HG03432 (cell line): Measurements from ENCODE around the gene HEBP1.

ENCODE experiments used
- ATAC-seq: cut with Tn5 transposase; IDR thresholded peaks from one replicate; pipeline ENCODE4 v1.9.1; 2021; ENCODE audit warnings: mild to moderate bottlenecking, moderate library complexity; ENCODE audit not compliant: unreplicated experiment

The HEBP1 gene

DNA sequence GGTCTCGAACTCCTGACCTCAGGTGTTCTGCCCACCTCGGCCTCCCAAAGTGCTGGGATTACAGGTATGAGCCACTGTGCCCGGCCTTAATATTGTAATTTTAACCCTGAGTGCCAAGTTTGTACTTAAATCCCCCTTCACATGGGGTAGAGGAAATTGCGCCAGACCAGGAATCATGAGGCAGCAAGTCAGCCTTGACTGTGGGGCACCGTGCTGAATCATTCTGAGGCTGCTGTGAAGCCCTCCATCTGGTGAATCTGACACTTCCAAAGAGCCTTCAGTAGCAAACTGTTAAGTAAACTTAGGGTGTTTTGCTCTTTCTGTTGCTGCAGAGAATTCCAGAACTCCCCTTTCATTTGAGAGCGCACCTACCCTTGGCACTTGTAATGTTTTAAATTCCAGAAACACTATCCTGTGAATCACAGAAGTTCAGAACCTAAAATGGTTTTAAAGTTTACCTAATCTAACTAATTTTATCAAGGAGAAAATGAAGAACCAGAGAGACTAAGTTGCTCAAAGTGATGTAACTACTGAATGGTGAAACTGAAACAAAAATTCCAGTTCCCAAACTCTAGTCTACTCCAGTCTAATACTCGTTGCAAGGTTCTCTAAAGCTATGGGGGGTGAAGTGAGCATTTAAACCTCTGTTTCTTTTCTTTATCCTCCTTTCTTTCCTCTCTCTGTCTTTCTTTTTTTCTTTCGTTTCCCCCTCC lies 7.5 kb downstream of the HEBP1 start:
- no peak for ATAC-seq

DNA sequence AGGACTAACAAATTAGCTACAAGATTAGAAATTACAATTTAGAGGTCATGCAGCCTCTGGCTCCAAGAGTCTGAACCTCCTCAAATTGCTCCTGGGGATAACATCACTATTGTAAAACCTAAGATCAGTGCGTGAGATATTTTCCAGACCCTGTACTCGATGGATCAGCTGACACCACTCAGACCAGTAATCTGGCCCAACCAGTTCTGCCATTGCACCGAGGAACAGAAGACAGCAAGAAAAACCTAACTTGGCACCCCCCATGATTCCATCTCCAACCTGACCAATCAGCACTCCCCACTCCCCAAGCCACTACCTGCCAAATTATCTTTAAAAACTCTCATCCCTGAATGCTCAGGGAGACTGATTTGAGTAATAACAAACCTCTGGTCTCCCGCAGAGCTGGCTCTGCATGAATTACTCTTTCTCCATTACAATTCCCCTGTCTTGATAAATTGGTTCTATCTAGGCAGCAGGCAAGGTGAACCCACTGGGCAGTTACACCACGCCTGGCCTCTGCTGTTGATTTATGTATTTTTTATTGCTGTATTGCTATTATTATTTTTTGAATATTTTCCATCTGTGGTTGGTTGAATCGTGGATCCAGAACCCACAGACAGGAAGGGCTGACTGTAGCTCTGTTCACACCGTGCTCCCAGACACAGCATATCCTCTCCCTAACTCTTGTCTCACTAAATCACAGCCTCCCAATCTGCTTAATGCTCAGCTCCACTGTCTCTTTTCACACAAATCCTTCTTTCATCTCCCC lies 9.2 kb downstream of the HEBP1 start:
- ATAC-seq, result no peak

DNA sequence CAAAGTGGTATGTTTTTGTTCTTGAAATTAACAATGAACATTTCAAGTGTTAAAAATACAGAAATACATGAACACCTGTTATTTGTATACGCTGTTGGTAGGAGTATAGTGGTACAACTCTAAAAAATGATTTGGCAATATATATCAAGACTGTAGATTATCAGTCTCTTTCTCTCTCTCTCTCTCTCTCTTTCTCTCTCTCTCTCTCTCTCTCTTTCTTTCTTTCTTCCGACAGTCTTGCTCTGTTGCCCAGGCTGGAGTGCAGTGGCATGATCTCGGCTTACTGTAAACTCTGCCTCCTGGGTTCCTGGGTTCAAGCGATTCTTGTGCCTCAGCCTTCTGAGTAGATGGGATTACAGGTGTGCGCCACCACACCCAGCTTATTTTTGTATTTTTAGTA lies 12.6 kb downstream of the HEBP1 start:
- ATAC-seq, result no peak

DNA sequence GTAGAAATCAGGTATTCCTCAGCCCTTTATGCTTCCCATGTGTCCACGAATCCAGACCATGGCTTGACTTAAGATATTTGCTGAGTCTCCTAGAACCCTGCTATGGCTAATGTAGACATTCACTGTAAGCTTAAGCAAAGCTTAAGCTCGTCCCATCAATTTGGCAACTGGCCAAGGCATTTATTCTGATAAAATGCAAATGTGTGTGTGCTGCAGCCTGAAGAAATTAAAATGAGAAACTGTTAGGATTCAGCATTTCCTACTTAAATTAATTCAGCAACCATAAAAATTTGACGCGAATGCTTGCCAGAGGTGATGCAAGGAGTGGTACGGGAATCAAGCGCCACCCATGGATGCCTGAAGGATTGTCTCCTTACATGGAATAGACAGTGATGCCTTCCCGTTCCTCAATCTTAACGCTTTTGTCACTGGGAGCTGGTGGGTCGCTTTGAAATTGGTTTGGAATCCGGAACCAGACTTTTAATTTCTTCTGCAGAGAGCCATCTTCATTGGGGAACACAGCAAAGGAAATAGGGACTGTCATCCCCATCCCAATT lies 13.2 kb downstream of the HEBP1 start:
- no peak for ATAC-seq

DNA sequence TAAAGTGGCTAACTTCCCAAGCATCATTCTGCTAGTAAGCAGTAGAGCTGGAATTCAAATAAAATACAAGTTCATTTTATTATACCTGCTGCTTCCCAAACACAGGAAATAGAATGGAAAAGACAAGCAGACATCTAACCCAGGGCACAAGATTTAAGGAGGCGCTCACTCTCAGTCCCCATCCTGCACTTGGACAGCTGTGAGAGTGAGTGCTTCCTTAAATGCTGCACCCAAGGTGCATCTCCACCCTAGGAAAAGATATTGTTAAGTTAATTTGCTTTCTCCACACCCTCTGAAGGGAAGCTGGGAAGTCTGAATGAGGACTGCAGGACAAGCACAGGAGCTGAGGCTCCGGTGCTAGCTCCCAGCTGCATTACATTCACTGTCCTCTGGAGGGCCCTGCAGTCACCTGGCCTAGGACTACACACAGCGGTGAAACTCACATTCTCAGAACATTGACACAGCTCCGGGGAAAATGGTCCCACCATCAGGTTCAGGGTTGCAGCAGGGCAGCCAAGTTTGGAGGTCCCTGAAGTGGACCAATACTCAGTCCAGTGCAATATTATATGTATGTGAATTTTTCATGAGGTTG lies 14.2 kb downstream of the HEBP1 start:
- no peak for ATAC-seq

DNA sequence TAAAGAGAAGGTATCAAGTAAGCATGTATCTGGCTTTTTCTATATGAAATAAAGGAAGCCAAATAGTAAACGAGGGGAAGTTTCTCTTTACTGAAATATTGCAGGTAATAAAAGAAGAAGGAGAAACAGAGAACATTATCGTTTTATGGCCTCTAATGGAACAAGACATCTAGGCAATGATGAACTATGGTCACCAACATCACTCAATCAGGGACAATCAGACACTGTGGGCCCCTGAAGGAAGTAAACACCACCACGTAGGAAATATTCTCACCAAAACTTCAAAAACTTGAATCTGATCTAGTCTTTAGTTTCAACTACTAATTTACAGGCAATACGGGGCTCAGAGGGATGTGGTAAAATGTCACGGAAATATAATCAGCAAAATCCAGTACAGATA lies 15.9 kb downstream of the HEBP1 start:
- no peak for ATAC-seq

DNA sequence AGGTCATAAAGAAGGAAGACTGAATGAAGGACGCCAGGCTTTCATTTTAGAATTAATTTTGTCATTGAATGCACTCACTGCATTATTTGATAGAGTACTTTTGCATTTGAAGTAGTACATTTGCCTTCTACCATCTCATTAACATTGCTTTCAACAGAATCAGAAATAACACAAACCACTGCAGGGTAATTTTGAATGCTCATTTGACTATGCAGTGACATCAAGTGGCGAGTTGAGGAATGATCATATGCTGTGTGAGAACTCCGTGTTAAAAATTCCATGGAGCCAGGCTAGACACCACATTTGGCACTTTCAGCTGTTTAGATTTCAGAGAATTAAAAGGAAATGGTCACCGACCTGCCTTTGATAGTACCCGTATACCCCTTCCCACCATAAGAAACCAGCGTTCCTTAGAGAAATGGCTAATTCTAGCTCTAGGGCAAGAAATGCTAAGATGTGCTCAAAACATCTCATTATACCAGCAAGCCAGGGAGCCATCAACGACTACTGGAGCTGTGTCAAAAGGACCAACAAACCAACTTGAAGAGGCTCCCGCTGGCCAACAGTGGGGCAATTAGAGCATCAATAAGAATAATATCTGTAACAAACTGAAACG lies 16.5 kb downstream of the HEBP1 start:
- no peak for ATAC-seq

DNA sequence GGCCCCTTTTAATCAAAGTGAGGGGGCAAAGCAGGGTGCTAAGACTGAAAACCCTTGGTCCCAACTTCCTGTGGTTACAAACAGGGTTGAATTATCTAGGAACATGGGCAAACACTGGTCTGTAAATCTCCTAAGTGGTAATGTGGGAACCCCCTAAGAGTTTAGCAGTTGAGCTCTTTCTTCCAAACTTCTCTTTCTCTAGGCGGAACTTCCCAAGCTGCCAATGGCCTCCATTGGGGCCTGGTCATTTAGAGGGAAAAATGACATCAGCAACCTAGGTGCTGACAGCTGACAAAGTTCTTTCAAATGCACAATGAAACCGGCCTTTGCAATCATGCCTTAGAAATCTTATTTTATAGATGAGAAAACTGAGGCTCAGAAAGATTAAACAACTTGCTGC lies 17.7 kb downstream of the HEBP1 start:
- no peak for ATAC-seq

DNA sequence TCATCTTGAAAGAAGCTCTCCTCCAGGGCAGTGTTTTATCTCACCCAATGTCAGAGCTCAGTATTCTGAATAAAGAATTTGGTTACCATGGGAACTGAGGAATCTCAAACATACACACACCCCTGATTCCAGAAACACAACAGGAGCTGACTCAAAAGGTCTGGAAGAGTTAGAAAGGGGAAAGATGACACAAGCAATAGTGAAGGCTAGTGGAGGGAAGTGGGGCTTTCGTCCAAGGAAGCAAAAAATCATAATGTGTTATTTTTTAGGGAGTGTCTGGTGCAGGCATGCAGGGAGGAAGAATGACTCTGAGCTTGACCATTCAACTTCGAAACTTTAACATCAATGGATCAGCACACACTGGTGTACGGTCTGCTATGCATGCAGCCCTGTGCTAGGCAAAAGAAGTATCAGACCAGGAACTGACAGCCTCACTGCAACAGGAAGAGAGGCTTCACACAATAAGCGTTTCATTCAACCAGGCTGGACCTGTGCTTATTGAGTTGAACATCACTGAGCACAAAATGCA lies 20.3 kb downstream of the HEBP1 start:
- no peak for ATAC-seq

DNA sequence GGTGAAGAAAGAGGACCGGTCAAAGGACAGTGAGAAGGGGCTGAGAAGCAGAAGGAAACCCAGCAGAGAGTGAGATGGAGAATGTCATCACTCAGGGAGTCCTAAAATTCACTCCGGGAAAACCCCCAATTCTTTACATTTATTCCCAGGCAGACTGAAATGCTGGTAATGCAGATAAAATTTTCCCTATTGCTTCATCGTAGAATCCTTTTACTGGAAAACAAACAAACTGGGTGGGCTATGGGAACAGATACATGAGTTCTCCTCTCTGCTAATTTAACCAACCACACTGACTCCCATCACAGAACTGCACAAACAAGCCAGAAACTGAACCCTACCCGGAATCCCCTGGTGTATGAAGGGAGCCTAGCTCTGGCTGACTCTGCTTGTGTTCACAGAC lies 20.9 kb downstream of the HEBP1 start:
- no peak for ATAC-seq

DNA sequence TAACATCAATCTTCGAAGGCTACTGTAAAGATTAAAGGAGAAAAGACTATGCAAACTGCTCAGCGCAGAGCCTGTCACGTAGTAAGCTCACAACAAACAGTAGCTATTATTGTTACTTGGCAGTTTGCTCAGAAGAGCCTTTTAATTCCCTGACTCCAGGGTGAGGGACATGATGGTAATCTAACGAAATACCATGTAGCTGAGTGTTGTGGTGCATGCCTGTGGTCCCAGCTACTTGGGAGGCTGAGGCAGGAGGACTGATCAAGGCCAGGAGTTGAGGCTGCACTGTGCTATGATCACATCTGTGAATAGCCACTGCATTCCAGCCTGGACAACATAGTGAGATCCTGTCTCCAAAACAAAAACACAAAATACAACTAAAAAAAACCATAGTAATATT lies 22.8 kb downstream of the HEBP1 start:
- ATAC-seq, result no peak

DNA sequence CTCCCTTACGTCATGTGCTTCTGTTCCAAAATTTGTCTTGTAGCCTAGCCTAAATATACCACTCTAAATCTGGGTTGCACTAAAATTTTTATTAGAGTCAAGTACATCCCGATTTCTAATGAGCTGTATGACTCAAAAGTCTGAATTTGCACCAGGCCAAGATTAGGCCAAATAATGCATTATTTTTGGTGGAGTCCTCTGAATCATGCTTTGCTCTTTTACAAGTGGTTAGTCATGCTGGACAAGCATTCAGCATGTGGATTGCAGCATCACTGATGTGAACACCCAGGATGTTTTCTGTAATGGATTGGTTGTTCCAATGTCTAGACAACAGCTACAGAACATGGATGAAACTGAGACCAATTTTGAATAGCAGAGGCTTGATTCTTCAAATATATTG lies 23.7 kb downstream of the HEBP1 start:
- no peak for ATAC-seq

DNA sequence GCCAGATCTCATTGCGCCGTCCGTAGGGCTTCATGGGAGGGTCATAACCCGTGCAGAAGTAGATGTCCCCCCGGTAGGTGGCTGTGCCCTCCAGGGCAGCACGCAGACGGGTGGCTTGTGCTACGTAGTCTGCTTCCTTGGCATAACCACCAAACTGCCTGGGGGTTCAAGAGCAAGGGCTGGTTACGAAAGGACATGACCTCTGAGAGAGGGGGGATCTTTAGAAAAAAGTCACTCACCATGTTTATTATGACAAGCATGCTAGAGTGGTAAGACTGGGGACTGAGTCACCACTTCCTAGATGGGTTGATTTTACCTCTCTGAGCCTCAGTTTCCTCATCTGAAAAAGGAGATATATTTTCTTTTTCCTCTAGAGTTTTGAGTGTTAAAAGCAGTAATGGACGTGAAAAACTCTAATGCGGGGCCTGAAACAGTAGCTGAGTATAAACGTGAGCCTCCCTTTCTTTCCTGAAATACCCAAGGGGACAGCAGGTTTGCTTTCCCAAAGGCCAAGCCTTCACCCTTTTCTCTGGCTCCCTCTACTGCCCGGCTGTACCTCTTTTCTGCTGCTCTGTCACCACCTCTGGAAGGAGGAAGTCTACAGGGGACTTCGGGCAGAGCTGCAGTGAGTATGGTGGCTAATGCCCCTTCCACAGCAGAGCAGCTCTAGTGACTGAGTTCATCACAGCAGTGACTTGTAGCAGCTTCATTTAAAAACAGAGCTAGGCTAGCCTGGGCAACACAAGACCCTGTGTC lies 24.6 kb downstream of the HEBP1 start:
- ATAC-seq, result no peak

DNA sequence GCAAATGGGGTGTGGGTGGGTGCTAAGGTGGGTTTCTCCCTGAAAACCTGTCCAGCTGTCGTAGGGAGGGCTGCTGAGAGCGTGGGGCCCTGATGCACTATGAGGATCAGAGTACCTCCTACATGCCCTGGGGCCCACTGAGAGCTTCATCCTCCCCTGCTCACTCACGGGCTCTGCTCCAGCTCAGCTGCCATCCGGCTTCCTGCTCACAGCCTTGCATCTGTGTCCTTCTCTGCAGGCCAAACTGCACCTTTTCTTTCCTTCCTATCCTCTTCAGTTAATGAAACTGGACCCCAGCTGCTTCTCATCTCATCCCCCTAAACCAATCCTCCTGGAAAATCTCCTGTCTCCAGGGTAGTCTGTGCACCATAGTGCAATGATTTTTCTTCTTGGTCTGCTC lies 25.9 kb downstream of the HEBP1 start:
- no peak for ATAC-seq

DNA sequence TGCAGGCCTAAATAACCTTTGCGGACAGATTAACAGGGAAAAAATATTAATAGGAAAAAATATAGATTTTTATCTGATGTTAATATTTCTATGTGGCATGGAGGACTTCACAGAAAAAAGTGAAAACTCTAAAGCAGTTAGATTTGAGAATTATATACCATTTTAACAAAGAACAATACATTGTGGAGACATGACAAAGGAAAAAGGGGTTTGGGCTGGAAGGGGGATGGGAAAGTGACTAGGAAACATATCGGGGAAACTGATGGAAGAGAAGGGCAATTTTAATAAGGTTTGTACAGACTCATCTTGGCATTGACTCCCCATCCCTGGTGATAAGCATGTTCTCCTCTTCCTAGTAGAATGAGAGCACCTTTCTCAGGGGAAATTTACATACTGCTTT lies 27.0 kb downstream of the HEBP1 start:
- no peak for ATAC-seq

DNA sequence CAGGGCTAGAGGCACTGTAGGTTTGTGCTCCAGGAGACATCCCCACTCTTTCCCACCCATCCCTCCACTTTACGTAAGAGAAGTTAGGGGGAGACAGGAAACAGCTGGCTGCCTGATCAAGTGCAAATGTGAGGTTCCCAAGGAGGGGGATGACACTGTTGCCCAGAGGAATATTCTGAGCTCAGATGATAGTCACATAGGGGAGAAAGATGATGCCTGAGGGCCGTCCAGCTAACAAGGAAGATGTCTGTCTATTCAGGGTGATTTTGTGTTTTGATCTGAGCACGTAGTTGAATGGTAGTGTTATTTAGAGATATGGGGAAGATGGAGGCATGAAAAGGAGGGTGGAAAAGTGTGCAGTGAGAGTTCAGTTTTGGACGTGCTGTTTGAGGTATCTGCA lies 34.2 kb downstream of the HEBP1 start:
- ATAC-seq, result no peak

DNA sequence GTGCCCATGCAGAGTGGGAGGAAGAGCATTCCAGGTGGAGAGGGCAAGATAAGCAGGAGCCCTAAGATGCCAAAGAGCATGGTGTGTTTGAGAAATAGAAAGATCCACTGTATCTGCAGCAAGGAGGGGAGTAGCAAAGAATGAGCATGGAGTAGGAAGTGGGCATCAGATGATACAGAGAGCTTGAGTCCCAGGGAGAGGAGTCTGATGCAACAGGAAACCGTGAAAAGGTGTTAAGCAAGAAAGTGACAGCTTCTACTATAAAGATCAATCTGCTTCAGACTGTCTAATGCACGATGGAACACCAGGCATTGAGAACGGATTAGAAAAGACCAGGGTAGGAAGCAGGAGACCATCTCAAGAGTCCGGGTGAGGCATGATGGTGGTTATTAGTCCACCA lies 35.8 kb downstream of the HEBP1 start:
- ATAC-seq, result no peak

DNA sequence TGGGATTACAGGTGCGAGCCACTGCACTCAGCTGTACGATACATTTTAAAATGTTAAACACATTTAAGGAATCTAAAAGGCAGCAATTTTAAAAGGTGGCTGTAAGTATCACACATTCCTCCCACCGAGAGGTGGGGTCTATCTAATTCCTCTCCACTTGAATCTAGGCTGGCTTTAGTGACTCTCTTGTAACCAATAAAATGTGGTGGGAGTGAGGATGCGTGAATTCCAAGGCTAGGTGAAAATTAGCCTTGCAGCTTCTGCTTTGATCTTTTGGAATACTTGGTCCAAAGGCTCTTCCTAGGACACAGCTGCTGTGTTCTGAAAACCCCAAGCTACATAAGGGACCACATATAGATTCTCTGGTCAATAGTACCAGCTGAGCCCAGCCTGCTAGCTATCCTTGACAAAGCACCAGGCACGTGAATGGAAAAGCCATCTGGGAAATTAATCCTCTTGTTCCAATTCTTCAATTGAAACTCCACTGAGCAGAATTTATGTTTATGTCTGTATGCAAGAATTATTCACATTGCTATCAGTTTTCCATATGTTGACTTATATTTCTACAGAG lies 39.3 kb downstream of the HEBP1 start:
- ATAC-seq, result no peak

DNA sequence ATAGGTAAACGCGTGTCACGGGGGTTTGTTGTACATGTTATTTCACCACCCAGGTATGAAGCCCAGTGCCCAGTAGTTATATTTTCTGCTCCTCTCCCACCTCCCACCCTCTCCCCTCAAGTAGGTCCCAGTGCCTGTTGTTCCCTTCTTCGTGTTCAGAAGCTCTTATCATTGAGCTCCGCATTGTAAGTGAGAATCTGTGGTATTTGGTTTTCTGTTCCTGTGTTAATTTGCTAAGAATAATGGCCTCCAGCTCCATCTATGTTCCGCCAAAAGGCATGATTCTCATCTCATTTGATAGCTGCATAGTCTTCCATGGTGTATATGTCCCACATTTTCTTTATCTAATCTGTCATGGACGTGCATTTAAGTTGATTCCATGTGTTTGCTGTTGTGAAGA lies 41.2 kb downstream of the HEBP1 start:
- ATAC-seq, result no peak
